PC-9 (cell line): Measurements from ENCODE around the gene TBCD.

Source experiments
- CTCF ChIP-seq: fragments of 200-600 bp; sonication (generic); conservative IDR thresholded peaks from 2 replicates; pipeline ENCODE4 v1.6.1; 2017; ENCODE audit warnings: mixed run types, antibody characterized with exemption, mild to moderate bottlenecking, moderate library complexity
- EZH2 ChIP-seq: fragments of 200-600 bp; sonication (generic); IDR thresholded peaks from 2 replicates; pipeline ENCODE4 v1.8.0; 2017; ENCODE audit warnings: antibody characterized with exemption, low read depth

- TF ChIP-seq CTCF (no peak), EZH2 (no peak)
These were observed 193.1 kb downstream of the TBCD start for GRCh38 chr17:82944990-82945389.
